ENCODE results near the gene CROCC.
"Not testable (repeated sequence)": the region's sequence is repeated elsewhere in the genome, so short reads cannot be mapped to it uniquely, and the experiment has no call there.

CROCC gene

GRCh38 chr1:16890539-16891021 lies 31.2 kb upstream of the CROCC start:
- not testable (repeated sequence) for H3K27me3 ChIP-seq (ENCODE audit: control insufficient read depth, insufficient read depth, low read length); H3K9me3 ChIP-seq (ENCODE audit: control insufficient read depth, insufficient read depth, low read length); H3K36me3 ChIP-seq (ENCODE audit: control insufficient read depth, insufficient read depth, low read length); H3K4me1 ChIP-seq (ENCODE audit: control insufficient read depth, insufficient read depth, low read length); H3K9ac ChIP-seq (ENCODE audit: low read depth, low read length); H3K27ac ChIP-seq (ENCODE audit: low read depth, low read length); H3K4me3 ChIP-seq (ENCODE audit: low read depth, low read length)

GRCh38 chr1:16891057-16891456 lies 30.7 kb upstream of the CROCC start:
- H3K9ac ChIP-seq (ENCODE audit: low read depth, low read length); H3K27me3 ChIP-seq (ENCODE audit: control insufficient read depth, insufficient read depth, low read length); H3K4me3 ChIP-seq (ENCODE audit: low read depth, low read length); H3K27ac ChIP-seq (ENCODE audit: low read depth, low read length); H3K9me3 ChIP-seq (ENCODE audit: control insufficient read depth, insufficient read depth, low read length); H3K36me3 ChIP-seq (ENCODE audit: control insufficient read depth, insufficient read depth, low read length); H3K4me1 ChIP-seq (ENCODE audit: control insufficient read depth, insufficient read depth, low read length): not testable (repeated sequence)

- H3K27me3 ChIP-seq (ENCODE audit: control insufficient read depth, insufficient read depth, low read length); H3K27ac ChIP-seq (ENCODE audit: low read depth, low read length); H3K36me3 ChIP-seq (ENCODE audit: control insufficient read depth, insufficient read depth, low read length); H3K9ac ChIP-seq (ENCODE audit: low read depth, low read length); H3K4me3 ChIP-seq (ENCODE audit: low read depth, low read length); H3K9me3 ChIP-seq (ENCODE audit: control insufficient read depth, insufficient read depth, low read length): not testable (repeated sequence)
- peaks cover 16% of the 10 kb centered on the region for H3K4me1 ChIP-seq (ENCODE audit: control insufficient read depth, insufficient read depth, low read length)
These were observed 28.7 kb upstream of the CROCC start for GRCh38 chr1:16892978-16893525.

- H3K4me1 ChIP-seq (ENCODE audit: control insufficient read depth, insufficient read depth, low read length): peaks cover 13% of the 10 kb centered on the region
- H3K9me3 ChIP-seq (ENCODE audit: control insufficient read depth, insufficient read depth, low read length); H3K27ac ChIP-seq (ENCODE audit: low read depth, low read length); H3K4me3 ChIP-seq (ENCODE audit: low read depth, low read length); H3K36me3 ChIP-seq (ENCODE audit: control insufficient read depth, insufficient read depth, low read length); H3K9ac ChIP-seq (ENCODE audit: low read depth, low read length); H3K27me3 ChIP-seq (ENCODE audit: control insufficient read depth, insufficient read depth, low read length): not testable (repeated sequence)
These were observed 27.9 kb upstream of the CROCC start for GRCh38 chr1:16893796-16894195.

DNA sequence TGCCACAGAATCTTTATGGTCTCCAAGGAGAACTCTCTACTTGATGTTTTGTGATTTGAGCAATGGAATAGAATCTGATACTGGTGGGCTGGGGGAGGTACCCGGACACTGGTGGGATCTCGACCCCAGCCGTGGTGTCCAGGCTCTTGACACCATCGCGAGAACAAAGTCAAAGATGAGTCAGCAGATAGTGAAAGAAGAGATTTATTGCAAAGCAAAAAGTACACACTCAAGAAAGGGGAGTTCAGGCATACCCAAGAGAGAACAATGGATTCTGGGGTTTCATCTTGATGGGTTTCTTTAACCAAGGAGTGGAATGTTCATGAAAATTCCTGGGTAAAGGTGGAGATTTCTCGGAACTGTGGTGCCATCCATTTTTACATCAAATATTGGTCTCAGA lies 27.4 kb upstream of the CROCC start:
- not testable (repeated sequence) for H3K9ac ChIP-seq (ENCODE audit: low read depth, low read length); H3K9me3 ChIP-seq (ENCODE audit: control insufficient read depth, insufficient read depth, low read length); H3K27ac ChIP-seq (ENCODE audit: low read depth, low read length); H3K36me3 ChIP-seq (ENCODE audit: control insufficient read depth, insufficient read depth, low read length); H3K27me3 ChIP-seq (ENCODE audit: control insufficient read depth, insufficient read depth, low read length); H3K4me3 ChIP-seq (ENCODE audit: low read depth, low read length)
- peaks cover 13% of the 10 kb centered on the region for H3K4me1 ChIP-seq (ENCODE audit: control insufficient read depth, insufficient read depth, low read length)

DNA sequence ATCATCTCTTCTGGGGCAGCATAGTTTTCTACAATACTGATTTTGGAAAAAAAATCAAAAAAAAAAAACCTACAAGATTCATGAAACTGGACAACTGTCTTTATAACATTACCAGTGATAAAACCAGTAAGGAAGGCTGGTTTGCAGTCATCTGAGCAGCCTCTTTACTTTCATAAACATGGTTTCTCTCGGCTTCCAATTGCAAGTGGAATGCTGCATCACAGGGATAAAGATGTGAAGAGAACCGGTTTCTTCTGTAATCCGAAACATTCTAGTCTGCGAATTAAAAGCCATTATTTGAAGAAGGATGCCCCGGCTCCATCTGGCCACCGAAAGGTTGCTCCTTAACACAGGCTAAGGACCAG lies 26.5 kb upstream of the CROCC start:
- H3K27me3 ChIP-seq (ENCODE audit: control insufficient read depth, insufficient read depth, low read length); H3K36me3 ChIP-seq (ENCODE audit: control insufficient read depth, insufficient read depth, low read length); H3K9me3 ChIP-seq (ENCODE audit: control insufficient read depth, insufficient read depth, low read length); H3K9ac ChIP-seq (ENCODE audit: low read depth, low read length): not testable (repeated sequence)
- Histone ChIP-seq H3K4me1 (ENCODE audit: control insufficient read depth, insufficient read depth, low read length) (peaks cover 13% of the 10 kb centered on the region), H3K27ac (ENCODE audit: low read depth, low read length) (peak overlapping the region; percentile 51), H3K4me3 (ENCODE audit: low read depth, low read length) (peak overlapping the region; percentile 56)

GRCh38 chr1:16895598-16896315 lies 26.0 kb upstream of the CROCC start, which contains the start of gene RNU1-2:
Gene RNU1-2 (plus strand): TSS chr1:16895980.
- not testable (repeated sequence) for H3K36me3 ChIP-seq (ENCODE audit: control insufficient read depth, insufficient read depth, low read length); H3K9me3 ChIP-seq (ENCODE audit: control insufficient read depth, insufficient read depth, low read length); H3K27me3 ChIP-seq (ENCODE audit: control insufficient read depth, insufficient read depth, low read length)
- Histone ChIP-seq H3K27ac (ENCODE audit: low read depth, low read length) (peak within 1 kb of the TSS; percentile 91), H3K9ac (ENCODE audit: low read depth, low read length) (peak within 1 kb of the TSS; percentile 96), H3K4me1 (ENCODE audit: control insufficient read depth, insufficient read depth, low read length) (peaks cover 13% of the 10 kb centered on the region), H3K4me3 (ENCODE audit: low read depth, low read length) (peak within 1 kb of the TSS; percentile 69)

DNA sequence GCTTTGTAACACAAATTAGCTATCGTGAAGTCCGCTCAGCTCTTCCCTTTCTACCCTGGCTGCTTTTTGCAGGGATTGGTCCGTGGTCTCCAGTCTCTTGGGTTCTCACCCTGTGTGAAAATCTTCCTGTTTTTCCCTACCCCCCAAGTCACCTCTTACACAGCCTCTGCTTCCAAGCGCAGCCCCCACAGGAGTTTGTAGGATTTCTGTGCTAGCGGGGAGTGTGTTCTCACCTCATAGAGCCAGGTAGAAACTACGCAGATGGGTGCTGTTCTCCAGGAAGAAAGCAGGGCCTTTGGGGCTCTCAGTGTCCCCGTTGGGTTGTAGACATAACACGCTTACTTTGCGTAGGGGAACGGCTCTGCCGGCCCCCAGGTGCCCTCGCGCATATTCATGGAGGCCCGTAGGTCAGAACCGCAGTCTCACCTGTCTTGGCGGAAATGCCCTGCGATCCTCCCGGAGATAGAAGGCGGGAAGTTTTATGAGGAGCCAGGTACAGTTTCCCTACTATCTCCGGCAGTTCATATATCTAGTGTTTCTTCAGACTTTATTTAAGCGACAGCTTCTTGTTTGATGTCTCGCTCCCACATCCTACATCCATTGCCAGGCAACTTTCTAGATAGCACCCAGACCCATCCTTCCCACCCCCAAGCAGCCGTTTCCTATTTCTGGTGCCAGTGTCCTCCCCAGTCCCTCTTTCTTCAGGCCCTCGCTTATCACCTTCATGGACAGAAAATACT lies 25.2 kb upstream of the CROCC start:
- Histone ChIP-seq H3K4me3 (ENCODE audit: low read depth, low read length) (peak overlapping the region; percentile 69), H3K9ac (ENCODE audit: low read depth, low read length) (peak overlapping the region; percentile 74), H3K4me1 (ENCODE audit: control insufficient read depth, insufficient read depth, low read length) (peaks cover 15% of the 10 kb centered on the region), H3K27ac (ENCODE audit: low read depth, low read length) (peak overlapping the region; percentile 88)
- not testable (repeated sequence) for H3K9me3 ChIP-seq (ENCODE audit: control insufficient read depth, insufficient read depth, low read length); H3K27me3 ChIP-seq (ENCODE audit: control insufficient read depth, insufficient read depth, low read length); H3K36me3 ChIP-seq (ENCODE audit: control insufficient read depth, insufficient read depth, low read length)

- not testable (repeated sequence) for H3K4me3 ChIP-seq (ENCODE audit: low read depth, low read length); H3K9me3 ChIP-seq (ENCODE audit: control insufficient read depth, insufficient read depth, low read length); H3K9ac ChIP-seq (ENCODE audit: low read depth, low read length); H3K36me3 ChIP-seq (ENCODE audit: control insufficient read depth, insufficient read depth, low read length); H3K27ac ChIP-seq (ENCODE audit: low read depth, low read length); H3K27me3 ChIP-seq (ENCODE audit: control insufficient read depth, insufficient read depth, low read length)
- H3K4me1 ChIP-seq (ENCODE audit: control insufficient read depth, insufficient read depth, low read length): peaks cover 15% of the 10 kb centered on the region
These were observed 24.1 kb upstream of the CROCC start for GRCh38 chr1:16897653-16898052.

DNA sequence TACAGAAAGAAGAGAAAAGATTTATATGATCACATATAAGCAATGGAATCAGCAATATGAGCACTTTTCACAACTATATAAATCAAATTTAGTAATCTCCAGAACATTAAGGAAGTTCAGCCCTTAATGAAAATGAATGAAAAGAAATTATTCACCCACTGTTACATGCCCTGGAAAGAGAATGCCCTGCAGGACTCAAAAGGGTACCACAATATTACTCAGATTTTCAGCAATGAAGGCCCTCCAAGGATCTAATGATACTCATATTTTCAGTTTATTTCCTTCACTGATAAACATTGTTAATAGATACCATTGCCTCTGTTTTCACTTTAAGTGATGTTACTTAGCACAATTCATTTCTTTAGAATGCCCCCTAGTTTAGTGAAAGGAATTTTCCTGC lies 23.4 kb upstream of the CROCC start:
- not testable (repeated sequence) for H3K27ac ChIP-seq (ENCODE audit: low read depth, low read length); H3K36me3 ChIP-seq (ENCODE audit: control insufficient read depth, insufficient read depth, low read length)

DNA sequence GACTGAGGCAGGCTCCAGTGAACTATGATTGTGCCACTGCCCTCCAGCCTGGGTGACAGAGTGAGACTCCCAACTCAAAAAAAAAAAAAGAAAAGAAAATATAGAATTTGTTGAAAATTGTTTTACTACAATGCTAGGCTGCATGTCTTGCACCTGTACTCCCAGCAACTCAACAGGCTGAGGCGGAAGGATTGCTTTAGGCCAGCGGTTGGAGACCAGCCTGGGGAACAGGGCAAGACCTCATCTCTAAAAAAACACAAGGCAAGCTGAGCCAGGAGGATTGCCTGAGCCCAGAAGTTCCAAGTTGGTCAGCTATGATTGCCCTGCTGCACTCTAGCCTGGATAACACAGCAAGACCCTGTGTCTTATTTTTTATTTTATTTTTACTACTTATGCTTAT lies 22.7 kb upstream of the CROCC start:
- H3K9ac ChIP-seq (ENCODE audit: low read depth, low read length); H3K9me3 ChIP-seq (ENCODE audit: control insufficient read depth, insufficient read depth, low read length); H3K27ac ChIP-seq (ENCODE audit: low read depth, low read length); H3K36me3 ChIP-seq (ENCODE audit: control insufficient read depth, insufficient read depth, low read length); H3K27me3 ChIP-seq (ENCODE audit: control insufficient read depth, insufficient read depth, low read length); H3K4me3 ChIP-seq (ENCODE audit: low read depth, low read length): not testable (repeated sequence)
- H3K4me1 ChIP-seq (ENCODE audit: control insufficient read depth, insufficient read depth, low read length): peaks cover 23% of the 10 kb centered on the region

More for the DNA sequence above, 23.4 kb upstream of the CROCC start:
- H3K9ac ChIP-seq (ENCODE audit: low read depth, low read length); H3K27me3 ChIP-seq (ENCODE audit: control insufficient read depth, insufficient read depth, low read length); H3K4me3 ChIP-seq (ENCODE audit: low read depth, low read length); H3K9me3 ChIP-seq (ENCODE audit: control insufficient read depth, insufficient read depth, low read length): not testable (repeated sequence)
- peaks cover 18% of the 10 kb centered on the region for H3K4me1 ChIP-seq (ENCODE audit: control insufficient read depth, insufficient read depth, low read length)

Measured in HUES48 (cell line).